ENCODE data around the gene YAP1. TPM values are rescaled to one million over a fixed set of nuclear protein-coding genes. Genes with fewer than 3 reads are reported as not detected.

Gene YAP1
- total and polyA plus RNA-seq, 8 donors, result 22.0 to 400 (median 64.4) TPM

DNA sequence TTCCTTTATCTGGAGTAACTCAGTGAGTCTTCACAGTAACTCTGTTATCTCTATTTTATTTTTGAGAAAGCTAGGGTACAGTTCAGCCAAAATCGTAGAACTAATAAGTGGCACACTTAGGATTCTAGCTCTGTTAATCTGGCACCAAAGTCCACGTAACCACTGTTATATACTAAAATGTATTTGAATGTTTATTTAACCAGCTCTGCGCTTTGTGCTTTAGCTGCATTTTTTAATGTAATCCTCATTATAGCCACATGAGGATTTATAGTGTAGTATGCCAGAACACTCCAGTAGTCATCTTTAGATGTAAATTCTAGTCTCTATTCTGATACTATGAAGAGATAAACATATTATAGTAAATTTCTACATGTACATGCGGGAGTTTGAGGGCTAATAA is 36.8 kb downstream of the YAP1 start:
- H3K4me3 ChIP-seq, result no peak overlapping the region

DNA sequence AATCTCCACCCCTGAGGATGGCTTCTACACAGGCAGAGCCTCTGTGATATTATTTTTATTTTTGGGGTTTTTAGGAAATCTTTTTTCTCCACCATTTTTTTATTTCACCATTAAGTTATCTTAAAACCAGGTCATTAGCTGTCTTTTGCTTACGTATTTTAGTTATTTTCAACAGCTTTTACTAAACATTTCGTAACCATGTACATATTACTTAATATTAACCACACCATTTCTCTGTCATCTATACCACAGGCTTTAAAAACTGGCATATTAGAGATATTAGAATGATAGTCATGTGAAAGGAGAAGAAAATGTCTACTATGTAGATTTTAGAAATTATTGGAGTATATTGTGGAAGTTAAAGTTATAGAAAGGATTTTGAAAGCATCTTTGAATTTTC is 37.4 kb downstream of the YAP1 start:
- Histone ChIP-seq H3K27me3 (no peaks in the 10 kb centered on the region), H3K9me3 (no peaks in the 10 kb centered on the region), H3K27ac (no peak overlapping the region), H3K36me3 (no peaks in the 10 kb centered on the region), H3K4me1 (peaks cover 13 to 76% (median 42%) of the 10 kb centered on the region in 4 donors), H3K4me3 (no peak overlapping the region)
- no peak for TF ChIP-seq EP300 (IDR thresholded peaks at IDR 0.05)
- no peak for TF ChIP-seq POLR2AphosphoS5 (IDR thresholded peaks at IDR 0.05)
- TF ChIP-seq, protein P1, sequence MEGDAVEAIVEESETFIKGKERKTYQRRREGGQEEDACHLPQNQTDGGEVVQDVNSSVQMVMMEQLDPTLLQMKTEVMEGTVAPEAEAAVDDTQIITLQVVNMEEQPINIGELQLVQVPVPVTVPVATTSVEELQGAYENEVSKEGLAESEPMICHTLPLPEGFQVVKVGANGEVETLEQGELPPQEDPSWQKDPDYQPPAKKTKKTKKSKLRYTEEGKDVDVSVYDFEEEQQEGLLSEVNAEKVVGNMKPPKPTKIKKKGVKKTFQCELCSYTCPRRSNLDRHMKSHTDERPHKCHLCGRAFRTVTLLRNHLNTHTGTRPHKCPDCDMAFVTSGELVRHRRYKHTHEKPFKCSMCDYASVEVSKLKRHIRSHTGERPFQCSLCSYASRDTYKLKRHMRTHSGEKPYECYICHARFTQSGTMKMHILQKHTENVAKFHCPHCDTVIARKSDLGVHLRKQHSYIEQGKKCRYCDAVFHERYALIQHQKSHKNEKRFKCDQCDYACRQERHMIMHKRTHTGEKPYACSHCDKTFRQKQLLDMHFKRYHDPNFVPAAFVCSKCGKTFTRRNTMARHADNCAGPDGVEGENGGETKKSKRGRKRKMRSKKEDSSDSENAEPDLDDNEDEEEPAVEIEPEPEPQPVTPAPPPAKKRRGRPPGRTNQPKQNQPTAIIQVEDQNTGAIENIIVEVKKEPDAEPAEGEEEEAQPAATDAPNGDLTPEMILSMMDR (IDR thresholded peaks at IDR 0.05), result no peak
- TF ChIP-seq POLR2A (IDR thresholded peaks at IDR 0.05), result no peak
- 75 to 86% (median 85%) methylated on average over 2 of the region's 2 CpGs for WGBS, 5 donors
- intact Hi-C loops (cut with DNase I; ENCODE audit: low total_unique reads), result no loop called here
- DNase-seq, result no peak

More for the DNA sequence above, 36.8 kb downstream of the YAP1 start:
- Histone ChIP-seq H3K9me3 (no peaks in the 10 kb centered on the region), H3K36me3 (no peaks in the 10 kb centered on the region), H3K27me3 (no peaks in the 10 kb centered on the region), H3K4me1 (peaks cover 13 to 75% (median 42%) of the 10 kb centered on the region in 4 donors), H3K27ac (peak overlapping the region in 1 of 5 donors; percentile 0)
- intact Hi-C loops (cut with DNase I; ENCODE audit: low total_unique reads), result no loop called here
- no peak for TF ChIP-seq POLR2A (IDR thresholded peaks at IDR 0.05)
- TF ChIP-seq POLR2AphosphoS5 (IDR thresholded peaks at IDR 0.05), result no peak
- TF ChIP-seq EP300 (IDR thresholded peaks at IDR 0.05), result no peak
- TF ChIP-seq, protein P1 (IDR thresholded peaks at IDR 0.05), result no peak
- 28 to 56% (median 42%) methylated on average over 4 of the region's 4 CpGs for WGBS, 5 donors
- DNase-seq, result no peak

DNA sequence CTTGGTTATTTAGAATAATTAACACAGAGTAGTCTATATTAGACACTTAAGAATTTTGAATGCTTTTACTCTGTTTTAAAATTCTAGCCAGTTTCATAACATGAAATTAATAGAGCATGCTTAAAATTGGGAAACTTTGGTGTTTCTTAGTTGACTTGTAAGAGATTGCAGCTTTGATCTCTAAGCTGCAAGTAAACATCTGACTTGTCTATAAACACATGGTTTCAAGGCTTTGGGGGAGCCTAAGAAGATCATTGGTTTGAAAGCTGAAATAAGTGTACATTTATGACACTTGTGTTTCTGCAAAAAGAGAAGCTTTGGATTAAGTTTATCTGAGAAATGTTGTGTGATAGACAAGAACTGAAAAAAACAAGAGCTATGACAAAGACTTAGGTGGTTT is 37.8 kb downstream of the YAP1 start:
- DNase-seq, result no peak
- no peak overlapping the region for H3K4me3 ChIP-seq
- H3K4me1 ChIP-seq, result peaks cover 13 to 77% (median 42%) of the 10 kb centered on the region in 4 donors
- H3K27me3 ChIP-seq, result no peaks in the 10 kb centered on the region
- no peak overlapping the region for H3K27ac ChIP-seq
- TF ChIP-seq, protein P1 (IDR thresholded peaks at IDR 0.05), result no peak
- TF ChIP-seq POLR2AphosphoS5 (IDR thresholded peaks at IDR 0.05) (no peak), POLR2A (IDR thresholded peaks at IDR 0.05) (no peak), EP300 (IDR thresholded peaks at IDR 0.05) (no peak)
- intact Hi-C loops (cut with DNase I; ENCODE audit: low total_unique reads), result no loop called here
- H3K36me3 ChIP-seq, result no peaks in the 10 kb centered on the region
- no peaks in the 10 kb centered on the region for H3K9me3 ChIP-seq

DNA sequence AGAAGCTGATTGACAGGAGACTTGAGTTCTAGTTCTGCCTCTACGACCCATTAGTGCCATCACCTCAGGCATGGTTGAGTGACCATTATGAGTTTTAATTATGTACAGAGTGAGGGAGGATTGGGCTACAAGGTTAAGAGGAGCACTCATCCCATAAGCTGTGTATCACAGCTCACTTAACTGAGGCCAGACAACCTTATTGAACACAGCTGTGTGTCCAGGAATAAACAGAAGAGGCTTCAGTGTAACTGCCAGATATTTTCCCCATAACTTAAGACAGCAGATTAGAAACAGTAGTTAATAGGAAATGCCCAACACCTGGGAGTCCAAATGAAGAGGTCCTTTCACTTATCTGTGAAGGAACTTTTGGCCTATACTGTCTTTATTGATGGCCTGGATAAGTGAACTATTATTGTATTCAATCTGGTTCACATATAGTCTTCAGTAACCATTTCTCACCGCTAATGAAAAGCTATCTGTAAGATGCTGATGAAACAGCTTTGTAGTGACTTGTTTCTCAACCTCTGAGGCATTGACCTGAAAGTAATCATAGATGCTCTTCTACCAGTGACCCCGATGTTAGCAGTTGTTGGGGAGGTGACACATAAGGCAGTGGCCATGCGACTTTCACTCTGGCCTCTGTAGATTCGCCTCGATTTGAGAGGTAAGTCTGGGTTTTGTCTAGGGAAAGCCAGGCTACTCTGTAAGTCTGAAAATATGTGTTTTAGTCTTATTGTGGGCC is 41.7 kb downstream of the YAP1 start:
- H3K4me3 ChIP-seq, result no peak overlapping the region
- H3K27ac ChIP-seq, result no peak overlapping the region
- H3K9me3 ChIP-seq, result no peaks in the 10 kb centered on the region
- 90 to 95% (median 93%) methylated on average over 6 of the region's 6 CpGs for WGBS, 5 donors
- intact Hi-C loops (cut with DNase I; ENCODE audit: low total_unique reads), result no loop called here
- no peaks in the 10 kb centered on the region for H3K36me3 ChIP-seq
- H3K27me3 ChIP-seq, result no peaks in the 10 kb centered on the region
- no peak for DNase-seq
- TF ChIP-seq POLR2AphosphoS5 (IDR thresholded peaks at IDR 0.05), result no peak
- no peak for TF ChIP-seq POLR2A (IDR thresholded peaks at IDR 0.05)
- TF ChIP-seq, protein P1 (IDR thresholded peaks at IDR 0.05), result no peak
- no peak for TF ChIP-seq EP300 (IDR thresholded peaks at IDR 0.05)
- H3K4me1 ChIP-seq, result peaks cover 12 to 77% (median 43%) of the 10 kb centered on the region in 4 donors
